ENCODE data around the gene H2BK1. TPM values are rescaled to one million over a fixed set of nuclear protein-coding genes. Genes with fewer than 3 reads are reported as not detected.

The H2BK1 gene
- total and polyA plus RNA-seq, 11 donors, result not detected

GRCh38 chr7:151232091-151232916 lies 22.0 kb upstream of the H2BK1 start, which contains the start of gene CHPF2:
CHPF2 (plus strand) TSS chr7:151232483; CDS start chr7:151234012, 1,529 bp downstream.
- TF ChIP-seq POLR2A (IDR thresholded peaks at IDR 0.05), result peak; percentile 70 to 90
- TF ChIP-seq, protein P1, sequence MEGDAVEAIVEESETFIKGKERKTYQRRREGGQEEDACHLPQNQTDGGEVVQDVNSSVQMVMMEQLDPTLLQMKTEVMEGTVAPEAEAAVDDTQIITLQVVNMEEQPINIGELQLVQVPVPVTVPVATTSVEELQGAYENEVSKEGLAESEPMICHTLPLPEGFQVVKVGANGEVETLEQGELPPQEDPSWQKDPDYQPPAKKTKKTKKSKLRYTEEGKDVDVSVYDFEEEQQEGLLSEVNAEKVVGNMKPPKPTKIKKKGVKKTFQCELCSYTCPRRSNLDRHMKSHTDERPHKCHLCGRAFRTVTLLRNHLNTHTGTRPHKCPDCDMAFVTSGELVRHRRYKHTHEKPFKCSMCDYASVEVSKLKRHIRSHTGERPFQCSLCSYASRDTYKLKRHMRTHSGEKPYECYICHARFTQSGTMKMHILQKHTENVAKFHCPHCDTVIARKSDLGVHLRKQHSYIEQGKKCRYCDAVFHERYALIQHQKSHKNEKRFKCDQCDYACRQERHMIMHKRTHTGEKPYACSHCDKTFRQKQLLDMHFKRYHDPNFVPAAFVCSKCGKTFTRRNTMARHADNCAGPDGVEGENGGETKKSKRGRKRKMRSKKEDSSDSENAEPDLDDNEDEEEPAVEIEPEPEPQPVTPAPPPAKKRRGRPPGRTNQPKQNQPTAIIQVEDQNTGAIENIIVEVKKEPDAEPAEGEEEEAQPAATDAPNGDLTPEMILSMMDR (IDR thresholded peaks at IDR 0.05), result no peak
- 0 to 1% (median 0%) methylated on average over 38 to 79 of the region's 79 CpGs for WGBS, 4 donors
- no peaks in the 10 kb centered on the region for H3K27me3 ChIP-seq
- ATAC-seq (peak; percentile 89 to 95 (median 94)), DNase-seq (peak; percentile 93 to 96 (median 96))
- peak within 1 kb of the TSS; percentile 59 to 90 (median 86) for H3K27ac ChIP-seq
- H3K36me3 ChIP-seq, result peaks cover 0 to 33% (median 23%) of the 10 kb centered on the region in 9 donors
- intact Hi-C loops (cut with DNase I), result loop anchor here in 2 of 10 donors (2.0 to 5.0 kb wide), 2 partner anchors 46 to 60 kb away; partner anchors contain the start of gene ASB10 (in 1 of the 2)
- H3K9me3 ChIP-seq, result no peaks in the 10 kb centered on the region
- H3K4me1 ChIP-seq, result peaks cover 0 to 42% (median 26%) of the 10 kb centered on the region in 12 donors
- peak within 1 kb of the TSS; percentile 85 to 98 (median 96) for H3K4me3 ChIP-seq

DNA sequence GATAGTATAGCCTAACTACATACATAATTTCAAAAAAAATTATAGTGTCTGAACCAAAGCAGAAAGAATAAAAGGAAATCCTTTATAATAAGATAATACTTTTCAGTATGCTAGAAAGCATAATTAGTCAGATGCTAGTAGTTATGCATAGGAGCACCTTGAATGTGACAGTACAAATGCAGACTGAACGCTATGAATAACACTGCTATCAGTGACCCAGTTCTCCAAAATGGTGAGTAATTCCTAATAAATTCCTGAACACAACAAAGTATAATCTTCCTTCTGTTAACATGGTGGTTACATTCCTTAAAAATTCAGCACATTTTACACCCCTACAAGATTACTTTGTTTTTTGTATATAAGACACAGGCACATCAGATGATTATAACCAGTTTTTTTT lies 20.8 kb upstream of the H2BK1 start:
- 45 to 70% (median 49%) methylated on average over 1 of the region's 1 CpG for WGBS, 4 donors
- Histone ChIP-seq H3K27ac (peak overlapping the region in 1 of 12 donors; percentile 88), H3K9me3 (no peaks in the 10 kb centered on the region), H3K4me3 (no peak overlapping the region), H3K4me1 (peaks cover 0 to 48% (median 31%) of the 10 kb centered on the region in 12 donors), H3K36me3 (peaks cover 0 to 21% (median 11%) of the 10 kb centered on the region in 9 donors), H3K27me3 (no peaks in the 10 kb centered on the region)
- ATAC-seq (no peak), DNase-seq (no peak)
- TF ChIP-seq POLR2A (IDR thresholded peaks at IDR 0.05), result no peak
- TF ChIP-seq, protein P1 (IDR thresholded peaks at IDR 0.05), result no peak
- intact Hi-C loops (cut with DNase I), result loop anchor here in 1 of 10 donors (5.0 kb wide), 1 partner anchor 59 kb away; no protein-coding TSS in a partner anchor

DNA sequence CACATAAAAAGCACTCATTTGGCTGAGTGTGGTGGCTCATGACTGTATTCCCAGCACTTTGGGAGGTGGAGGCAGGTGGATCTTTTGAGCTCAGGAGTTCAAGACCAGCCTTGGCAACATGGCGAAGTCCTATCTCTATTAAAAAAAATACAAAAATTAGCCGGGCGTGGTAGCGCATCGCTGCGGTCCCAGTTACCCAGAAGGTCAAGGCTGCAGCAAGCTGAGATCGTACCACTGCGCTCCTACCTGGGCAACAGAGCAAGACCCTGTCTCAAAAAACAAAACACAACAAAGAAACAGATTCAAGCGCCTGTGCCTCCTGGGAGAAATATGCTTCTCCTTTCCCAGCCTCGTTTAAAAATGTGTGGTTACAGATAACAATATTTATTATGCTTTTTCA lies 19.0 kb upstream of the H2BK1 start:
- intact Hi-C loops (cut with DNase I), result loop anchor here in 1 of 10 donors (10.0 kb wide), 1 partner anchor 174 kb away; the partner anchor contains the start of genes CDK5 and SLC4A2
- Histone ChIP-seq H3K36me3 (peaks cover 0 to 16% (median 8%) of the 10 kb centered on the region in 9 donors), H3K4me3 (no peak overlapping the region), H3K27ac (no peak overlapping the region), H3K27me3 (no peaks in the 10 kb centered on the region), H3K4me1 (peaks cover 3 to 55% (median 41%) of the 10 kb centered on the region in 12 donors), H3K9me3 (no peaks in the 10 kb centered on the region)
- WGBS, 4 donors, result 90 to 93% (median 92%) methylated on average over 10 of the region's 10 CpGs
- ATAC-seq (no peak), DNase-seq (no peak)
- TF ChIP-seq, protein P1 (IDR thresholded peaks at IDR 0.05), result no peak
- TF ChIP-seq POLR2A (IDR thresholded peaks at IDR 0.05), result no peak

Data from heart left ventricle (tissue), 16 donors.